NB4 (cell line): ENCODE data around the gene MIEF1.
A peak's percentile ranks its signal among the peaks of the same experiment; 100 is the strongest.

Source experiments
- CTCF ChIP-seq: IDR thresholded peaks from one replicate; pipeline ENCODE4 v1.5.1; 2012; ENCODE audit warnings: low read depth, low read length
- TF ChIP-seq, protein P1 (sequence below): IDR thresholded peaks from 2 replicates; pipeline ENCODE4 v1.6.1; 2011; ENCODE audit warnings: low read depth, low read length

DNA sequence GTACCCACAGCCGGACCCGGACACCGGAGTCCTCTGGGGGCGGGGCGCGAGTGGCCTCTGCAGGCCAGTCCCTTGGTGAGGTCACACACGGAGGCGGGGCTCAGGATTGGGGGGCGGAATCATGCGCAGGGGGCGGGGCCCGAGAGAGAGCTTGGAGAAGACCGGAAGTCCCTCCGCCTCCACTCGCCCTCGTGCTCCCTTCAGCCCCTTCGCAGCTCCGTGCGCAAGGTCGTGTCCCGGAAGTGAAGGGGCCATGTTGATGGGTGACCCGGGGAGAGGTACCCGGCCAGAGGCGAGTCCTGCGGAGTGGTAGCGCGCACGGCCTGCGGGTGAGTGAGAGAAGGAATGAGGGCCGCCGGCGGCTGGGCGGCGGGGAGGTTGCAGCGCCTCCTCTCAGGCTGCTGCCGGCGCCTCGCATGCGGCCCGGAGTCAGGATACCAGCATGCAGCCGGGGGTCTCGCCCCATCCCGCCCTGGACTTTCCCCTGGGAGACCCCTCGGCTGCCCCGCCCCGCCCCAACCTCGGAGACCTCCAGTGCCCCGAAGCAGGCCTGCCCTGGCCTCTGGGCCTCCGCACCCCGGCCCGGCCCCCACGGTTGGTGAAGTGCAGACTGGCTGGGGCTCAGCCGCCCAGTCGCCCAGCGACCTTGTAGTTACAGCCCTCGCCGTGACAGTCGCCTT, at the start of gene MIEF1:
- TF ChIP-seq, protein P1, sequence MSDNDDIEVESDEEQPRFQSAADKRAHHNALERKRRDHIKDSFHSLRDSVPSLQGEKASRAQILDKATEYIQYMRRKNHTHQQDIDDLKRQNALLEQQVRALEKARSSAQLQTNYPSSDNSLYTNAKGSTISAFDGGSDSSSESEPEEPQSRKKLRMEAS, result peak; percentile 94
- no peak for TF ChIP-seq CTCF
